Sigmoid colon (tissue), 7 donors: ENCODE data around the gene HOXB1. TPM values are rescaled to one million over a fixed set of nuclear protein-coding genes. Genes with fewer than 3 reads are reported as not detected.
A peak's percentile ranks its signal among the peaks of the same experiment; 100 is the strongest.

Source experiments
- DNase-seq: peaks from one replicate; pipeline ENCODE4 v3.0.0-alpha.2; 2019
- H3K27ac ChIP-seq, 4 donors: fragments of 200-600 bp; sonication (generic); one replicate each; pipeline ENCODE4 v1.5.1; 2016 to 2019; ENCODE audit warnings: mild to moderate bottlenecking in 1 of 4
- H3K27me3 ChIP-seq, 3 donors: fragments of 200-600 bp; sonication (generic); one replicate each; pipeline ENCODE4 v1.5.1; 2019; ENCODE audit warnings: mild to moderate bottlenecking in 1 of 3
- H3K36me3 ChIP-seq, 4 donors: fragments of 200-600 bp; sonication (generic); one replicate each; pipeline ENCODE4 v1.5.1; 2016 to 2019
- H3K4me1 ChIP-seq, 4 donors: fragments of 200-600 bp; sonication (generic); one replicate each; pipeline ENCODE4 v1.5.1; 2017 to 2019
- H3K4me3 ChIP-seq, 4 donors: fragments of 200-600 bp; sonication (generic); one replicate each; pipeline ENCODE4 v1.5.1; 2017 to 2019; ENCODE audit warnings: mild to moderate bottlenecking in 2 of 4, moderate library complexity in 1 of 4
- H3K9me3 ChIP-seq, 4 donors: fragments of 200-600 bp in 3 of 4; sonication (generic) in 3 of 4; one replicate each; pipeline versions ENCODE4 v1.5.1 to v1.6.1; 2013 to 2019
- CTCF ChIP-seq, 4 experiments: fragments of 450-650 bp in 3 of 4; fragments of 200-600 bp in 1 of 4; IDR thresholded peaks; one replicate each; pipeline ENCODE4 v1.5.1; 2016 to 2019; ENCODE audit warnings: antibody characterized with exemption in 4 of 4, mild to moderate bottlenecking in 3 of 4, moderate library complexity in 2 of 4
- EP300 ChIP-seq, 4 donors: sonication (generic); formaldehyde crosslinking; IDR thresholded peaks; one replicate each; pipeline ENCODE4 v1.6.1; 2017; ENCODE audit warnings: antibody characterized with exemption in 4 of 4
- POLR2A ChIP-seq, 2 donors: fragments of 450-650 bp; IDR thresholded peaks; one replicate each; pipeline ENCODE4 v1.6.1; 2016; ENCODE audit warnings: antibody characterized with exemption in 2 of 2, mild to moderate bottlenecking in 2 of 2, moderate library complexity in 2 of 2
- POLR2AphosphoS5 ChIP-seq, 4 donors: sonication (generic); formaldehyde crosslinking; IDR thresholded peaks; one replicate each; pipeline ENCODE4 v1.6.1; 2017; ENCODE audit warnings: antibody characterized with exemption in 4 of 4
- WGBS, 2 donors: extraction: QIAGEN DNeasy Blood & Tissue Kit; methylation state at CpG; one replicate each; pipeline ENCODE4 v1.1.7; 2013; 5-methylcytosine and 5-hydroxymethylcytosine counted together
- intact Hi-C: fragments of 100-400 bp; cut with DNase I; formaldehyde crosslinking; loops from one replicate; pipeline ENCODE4 v1.15.1; 2023
- polyA plus RNA-seq, 3 donors: library from polyadenylated mRNA; stranded (reverse); fragments of 200-250 nt; gene quantifications; one replicate each; pipeline ENCODE4 v1.2.3, GENCODE V29; 2013
- total RNA-seq, 4 donors: library from RNA; depleted of rRNA; stranded (reverse); fragments of >200 nt; gene quantifications; one replicate each; pipeline ENCODE4 v1.1.0, GENCODE V29; 2016
- donor health status: healthy with polysubstance abuse.
- donor health status: Bipolar disorder and iron deficiency.
- donor health status: healthy.

HOXB1 gene
- total and polyA plus RNA-seq, 7 donors: 0.27 to 0.92 (median 0.60) TPM; not detected in 4

DNA sequence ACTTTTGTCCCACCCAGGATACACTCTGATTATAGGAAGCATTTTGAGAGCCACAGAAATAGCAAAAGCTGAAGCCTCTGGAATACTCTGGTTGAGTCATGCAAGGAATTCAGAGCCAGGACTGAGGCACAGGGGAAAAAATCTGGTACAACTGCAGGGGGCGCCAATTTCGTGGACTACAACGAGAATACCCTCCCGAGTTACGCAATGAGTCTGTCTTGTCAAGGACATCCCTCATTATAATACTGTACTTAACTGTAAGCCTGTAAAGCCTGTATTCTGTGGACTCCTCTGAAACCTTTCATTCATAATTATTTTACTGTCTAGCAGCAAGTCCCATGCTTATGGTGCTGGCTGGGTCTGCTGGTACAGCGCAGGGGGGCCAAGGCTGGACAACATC is 7.8 kb downstream of the HOXB1 start:
- H3K4me3 ChIP-seq: no peak overlapping the region
- H3K27ac ChIP-seq: peak overlapping the region in 3 of 4 donors; percentile 56 to 79 (median 65)
- no peak for DNase-seq
- H3K9me3 ChIP-seq: no peaks in the 10 kb centered on the region
- intact Hi-C loops: no loop called here
- no peaks in the 10 kb centered on the region for H3K36me3 ChIP-seq
- TF ChIP-seq POLR2A (IDR thresholded peaks at IDR 0.05) (no peak), POLR2AphosphoS5 (IDR thresholded peaks at IDR 0.05) (no peak), CTCF (IDR thresholded peaks at IDR 0.05) (no peak), EP300 (IDR thresholded peaks at IDR 0.05) (no peak)
- WGBS, 2 donors: 74 to 75% methylated on average over 6 of the region's 6 CpGs
- H3K27me3 ChIP-seq: no peaks in the 10 kb centered on the region
- peaks cover 0 to 34% (median 31%) of the 10 kb centered on the region in 4 donors for H3K4me1 ChIP-seq

GRCh38 chr17:48522031-48522653 is 8.7 kb downstream of the HOXB1 start:
- no peaks in the 10 kb centered on the region for H3K9me3 ChIP-seq
- WGBS, 2 donors: 59 to 74% methylated on average over 8 of the region's 8 CpGs
- DNase-seq: no peak
- no peak overlapping the region for H3K4me3 ChIP-seq
- no peaks in the 10 kb centered on the region for H3K27me3 ChIP-seq
- TF ChIP-seq EP300 (IDR thresholded peaks at IDR 0.05): no peak
- peak in 2 of 4 donors; percentile 32 to 36 for TF ChIP-seq POLR2AphosphoS5 (IDR thresholded peaks at IDR 0.05)
- intact Hi-C loops: no loop called here
- H3K4me1 ChIP-seq: peaks cover 0 to 30% (median 26%) of the 10 kb centered on the region in 4 donors
- no peaks in the 10 kb centered on the region for H3K36me3 ChIP-seq
- H3K27ac ChIP-seq: peak overlapping the region in 3 of 4 donors; percentile 56 to 79 (median 65)

DNA sequence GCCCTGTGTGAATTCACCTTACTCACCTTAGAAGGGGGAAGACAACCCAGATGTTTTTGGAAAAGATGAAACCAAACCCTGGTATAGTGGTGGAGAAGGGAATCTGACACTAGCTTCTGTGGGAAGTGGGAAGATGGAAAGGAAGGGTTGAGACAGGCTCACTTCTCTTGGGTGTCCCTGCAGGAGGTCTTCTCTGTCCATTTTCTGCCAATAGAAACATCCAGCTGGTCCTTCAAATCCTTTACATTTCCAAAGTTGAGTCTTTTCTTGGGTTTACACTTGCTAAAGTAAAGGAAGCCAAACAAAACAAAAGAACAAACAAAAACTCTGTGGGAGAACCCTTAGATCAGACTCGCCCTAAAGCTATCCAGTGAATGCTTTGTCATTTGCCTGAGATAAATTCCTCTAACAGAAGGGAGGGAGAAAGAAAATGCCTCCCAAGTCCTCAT is 10.2 kb downstream of the HOXB1 start:
- H3K36me3 ChIP-seq: no peaks in the 10 kb centered on the region
- H3K4me1 ChIP-seq: peaks cover 0 to 25% (median 22%) of the 10 kb centered on the region in 4 donors
- intact Hi-C loops: no loop called here
- H3K4me3 ChIP-seq: no peak overlapping the region
- no peak overlapping the region for H3K27ac ChIP-seq
- 53 to 87% methylated on average over 1 of the region's 1 CpG for WGBS, 2 donors
- no peak for DNase-seq
- no peaks in the 10 kb centered on the region for H3K27me3 ChIP-seq
- H3K9me3 ChIP-seq: no peaks in the 10 kb centered on the region
- TF ChIP-seq EP300 (IDR thresholded peaks at IDR 0.05): no peak
- TF ChIP-seq CTCF (IDR thresholded peaks at IDR 0.05): no peak
- TF ChIP-seq POLR2AphosphoS5 (IDR thresholded peaks at IDR 0.05): no peak
- no peak for TF ChIP-seq POLR2A (IDR thresholded peaks at IDR 0.05)

- H3K36me3 ChIP-seq: no peaks in the 10 kb centered on the region
- H3K27ac ChIP-seq: no peak overlapping the region
- no peak overlapping the region for H3K4me3 ChIP-seq
- peaks cover 0 to 25% (median 22%) of the 10 kb centered on the region in 4 donors for H3K4me1 ChIP-seq
- H3K9me3 ChIP-seq: no peaks in the 10 kb centered on the region
- WGBS, 2 donors: 79 to 95% methylated on average over 5 of the region's 5 CpGs
- intact Hi-C loops: no loop called here
- no peak for DNase-seq
- H3K27me3 ChIP-seq: no peaks in the 10 kb centered on the region
- TF ChIP-seq POLR2AphosphoS5 (IDR thresholded peaks at IDR 0.05) (no peak), POLR2A (IDR thresholded peaks at IDR 0.05) (no peak), EP300 (IDR thresholded peaks at IDR 0.05) (no peak)
Measured at GRCh38 chr17:48519427-48519826, 11.4 kb downstream of the HOXB1 start.

- H3K4me3 ChIP-seq: no peak overlapping the region
- intact Hi-C loops: no loop called here
- no peak for TF ChIP-seq POLR2AphosphoS5 (IDR thresholded peaks at IDR 0.05)
- no peak for TF ChIP-seq EP300 (IDR thresholded peaks at IDR 0.05)
- no peak for TF ChIP-seq CTCF (IDR thresholded peaks at IDR 0.05)
- no peak for TF ChIP-seq POLR2A (IDR thresholded peaks at IDR 0.05)
- 12 to 22% methylated on average over 3 of the region's 3 CpGs for WGBS, 2 donors
- no peaks in the 10 kb centered on the region for H3K9me3 ChIP-seq
- no peak overlapping the region for H3K27ac ChIP-seq
- no peaks in the 10 kb centered on the region for H3K27me3 ChIP-seq
- H3K36me3 ChIP-seq: no peaks in the 10 kb centered on the region
- no peak for DNase-seq
- peaks cover 0 to 18% (median 9%) of the 10 kb centered on the region in 4 donors for H3K4me1 ChIP-seq
Measured at GRCh38 chr17:48517478-48517877, 13.3 kb downstream of the HOXB1 start.
